ENCODE measurements around the gene DHRS1.

- no peak for TF ChIP-seq CTCF (IDR thresholded peaks at IDR 0.05; ENCODE audit: insufficient read depth, low read depth, low read length)
- TF ChIP-seq EZH2 (IDR thresholded peaks at IDR 0.05; ENCODE audit: insufficient read depth, low read length), result no peak
Observed at GRCh38 chr14:24252289-24253124, 47.1 kb downstream of the DHRS1 start.

Data from astrocyte (in vitro differentiated cells and primary cell).